Retinal pigment epithelial cell (primary cell): ENCODE measurements around the gene XK.

ENCODE experiments used
- DNase-seq: peaks from one replicate; pipeline ENCODE4 v3.0.0-alpha.2; 2010; ENCODE audit warnings: low read depth
- H3K4me3 ChIP-seq: 2 replicates; pipeline ENCODE4 v1.5.1; 2011; ENCODE audit warnings: mild to moderate bottlenecking, low read length, control low read depth, moderate library complexity
- TF ChIP-seq, protein P1 (sequence below): conservative IDR thresholded peaks from 2 replicates; pipeline ENCODE4 v1.5.1; 2011; ENCODE audit warnings: low read depth, low read length, control low read depth, inconsistent platforms

Gene XK

DNA sequence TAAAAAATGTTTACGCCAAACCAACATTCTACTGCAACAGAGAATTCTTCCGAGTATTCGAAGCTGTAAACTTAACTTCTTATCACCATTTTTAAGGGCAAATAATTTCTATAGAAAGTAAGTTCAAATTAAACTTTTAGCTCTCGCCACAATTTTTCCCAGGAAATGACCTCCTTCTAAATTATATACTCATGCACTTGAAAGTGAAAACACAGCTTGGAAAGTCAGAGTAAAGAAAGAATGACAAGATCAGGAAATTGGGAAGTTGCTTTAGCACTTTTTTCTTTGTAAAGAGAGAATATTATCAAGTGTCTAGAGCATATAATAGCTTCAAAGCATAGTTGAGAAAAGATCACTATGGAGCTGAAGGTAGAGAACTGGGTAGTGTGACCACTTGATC, 95.5 kb downstream of the XK start:
- TF ChIP-seq, protein P1, sequence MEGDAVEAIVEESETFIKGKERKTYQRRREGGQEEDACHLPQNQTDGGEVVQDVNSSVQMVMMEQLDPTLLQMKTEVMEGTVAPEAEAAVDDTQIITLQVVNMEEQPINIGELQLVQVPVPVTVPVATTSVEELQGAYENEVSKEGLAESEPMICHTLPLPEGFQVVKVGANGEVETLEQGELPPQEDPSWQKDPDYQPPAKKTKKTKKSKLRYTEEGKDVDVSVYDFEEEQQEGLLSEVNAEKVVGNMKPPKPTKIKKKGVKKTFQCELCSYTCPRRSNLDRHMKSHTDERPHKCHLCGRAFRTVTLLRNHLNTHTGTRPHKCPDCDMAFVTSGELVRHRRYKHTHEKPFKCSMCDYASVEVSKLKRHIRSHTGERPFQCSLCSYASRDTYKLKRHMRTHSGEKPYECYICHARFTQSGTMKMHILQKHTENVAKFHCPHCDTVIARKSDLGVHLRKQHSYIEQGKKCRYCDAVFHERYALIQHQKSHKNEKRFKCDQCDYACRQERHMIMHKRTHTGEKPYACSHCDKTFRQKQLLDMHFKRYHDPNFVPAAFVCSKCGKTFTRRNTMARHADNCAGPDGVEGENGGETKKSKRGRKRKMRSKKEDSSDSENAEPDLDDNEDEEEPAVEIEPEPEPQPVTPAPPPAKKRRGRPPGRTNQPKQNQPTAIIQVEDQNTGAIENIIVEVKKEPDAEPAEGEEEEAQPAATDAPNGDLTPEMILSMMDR: no peak
- no peak overlapping the region for H3K4me3 ChIP-seq
- DNase-seq: no peak
